Measurements from ENCODE around the gene DPCD.

Gene DPCD

DNA sequence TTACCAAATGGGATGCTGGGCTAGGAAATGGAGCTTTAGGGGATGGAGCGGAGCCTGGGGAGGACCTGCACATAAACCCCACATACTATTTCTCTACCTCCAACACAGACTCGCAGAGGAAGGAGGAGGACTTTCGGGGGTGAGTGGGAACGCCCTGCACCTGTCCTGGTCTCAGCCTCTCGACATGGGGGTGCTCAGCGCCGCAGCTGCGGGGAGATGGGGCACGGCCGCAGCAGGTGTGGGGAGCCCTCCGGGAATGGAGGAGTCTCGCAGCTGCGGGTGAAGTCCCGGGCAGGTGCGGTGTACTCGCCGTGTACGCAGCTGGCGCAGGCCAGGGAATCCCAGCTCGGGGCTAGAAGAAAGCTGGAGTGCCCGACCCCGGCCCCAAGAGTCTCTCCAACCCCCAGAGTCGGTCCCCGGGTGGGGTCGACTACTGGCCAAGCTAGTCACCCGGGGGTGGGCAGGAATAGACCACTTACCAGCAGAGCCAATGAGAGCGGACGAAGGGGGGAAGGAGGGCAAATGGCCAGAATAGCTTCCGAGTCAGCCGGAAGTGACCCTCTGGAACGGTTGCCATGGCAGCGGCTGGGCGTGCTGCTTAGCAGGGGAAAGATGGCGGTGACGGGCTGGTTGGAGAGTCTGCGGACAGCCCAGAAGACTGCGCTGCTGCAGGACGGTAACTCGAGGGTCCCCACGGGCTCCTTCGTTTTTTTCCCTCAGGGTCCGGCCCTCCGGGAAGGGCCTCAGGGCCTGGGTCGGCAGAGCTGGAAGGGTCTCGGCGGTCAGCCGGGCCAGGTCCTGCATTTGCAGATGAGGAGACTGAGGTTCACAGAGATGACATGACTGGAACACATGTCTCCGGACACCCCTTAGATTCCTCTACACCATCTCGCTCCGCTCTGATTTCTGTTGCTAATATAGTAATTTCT, at the start of gene DPCD, which contains the start of gene POLL:
Gene DPCD, plus strand, starts transcription at position 597 of the 929 bp plus-strand sequence. Its CDS starts 16 bp downstream, at position 613.
Gene POLL, minus strand, starts transcription at position 533 of the 929 bp plus-strand sequence. CDS start 897 bp downstream, outside the sequence.
- TF ChIP-seq, protein P1, sequence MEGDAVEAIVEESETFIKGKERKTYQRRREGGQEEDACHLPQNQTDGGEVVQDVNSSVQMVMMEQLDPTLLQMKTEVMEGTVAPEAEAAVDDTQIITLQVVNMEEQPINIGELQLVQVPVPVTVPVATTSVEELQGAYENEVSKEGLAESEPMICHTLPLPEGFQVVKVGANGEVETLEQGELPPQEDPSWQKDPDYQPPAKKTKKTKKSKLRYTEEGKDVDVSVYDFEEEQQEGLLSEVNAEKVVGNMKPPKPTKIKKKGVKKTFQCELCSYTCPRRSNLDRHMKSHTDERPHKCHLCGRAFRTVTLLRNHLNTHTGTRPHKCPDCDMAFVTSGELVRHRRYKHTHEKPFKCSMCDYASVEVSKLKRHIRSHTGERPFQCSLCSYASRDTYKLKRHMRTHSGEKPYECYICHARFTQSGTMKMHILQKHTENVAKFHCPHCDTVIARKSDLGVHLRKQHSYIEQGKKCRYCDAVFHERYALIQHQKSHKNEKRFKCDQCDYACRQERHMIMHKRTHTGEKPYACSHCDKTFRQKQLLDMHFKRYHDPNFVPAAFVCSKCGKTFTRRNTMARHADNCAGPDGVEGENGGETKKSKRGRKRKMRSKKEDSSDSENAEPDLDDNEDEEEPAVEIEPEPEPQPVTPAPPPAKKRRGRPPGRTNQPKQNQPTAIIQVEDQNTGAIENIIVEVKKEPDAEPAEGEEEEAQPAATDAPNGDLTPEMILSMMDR (IDR thresholded peaks at IDR 0.05; ENCODE audit: borderline replicate concordance, insufficient read depth, low read depth, low read length), result no peak
- H3K4me3 ChIP-seq (ENCODE audit: low read depth, low read length), result peak within 1 kb of the TSS; percentile 88

DNA sequence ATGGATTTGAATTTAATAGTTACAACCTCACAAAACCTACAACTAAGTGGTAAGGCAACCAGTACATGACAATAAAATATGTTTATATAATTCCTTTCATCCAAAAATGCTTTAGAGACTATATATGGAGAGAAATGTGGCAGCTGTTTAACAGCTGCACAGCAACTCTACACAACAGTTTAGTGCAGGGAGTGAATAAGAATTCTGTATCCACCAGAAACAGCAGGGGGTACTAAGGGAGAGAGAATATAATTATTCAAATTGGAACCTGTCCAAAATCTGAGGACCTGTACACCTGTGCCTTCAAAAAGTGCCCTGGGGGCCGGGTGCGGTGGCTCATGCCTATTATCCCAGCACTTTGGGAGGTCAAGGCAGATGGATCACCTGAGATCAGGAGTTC, 49.7 kb upstream of the DPCD start:
- H3K4me3 ChIP-seq (ENCODE audit: low read depth, low read length), result no peak overlapping the region
- TF ChIP-seq, protein P1 (IDR thresholded peaks at IDR 0.05; ENCODE audit: borderline replicate concordance, insufficient read depth, low read depth, low read length), result no peak

- no peak overlapping the region for H3K4me3 ChIP-seq (ENCODE audit: low read depth, low read length)
- TF ChIP-seq, protein P1 (IDR thresholded peaks at IDR 0.05; ENCODE audit: borderline replicate concordance, insufficient read depth, low read depth, low read length), result no peak
These were observed 42.2 kb upstream of the DPCD start for GRCh38 chr10:101545898-101546297.

DNA sequence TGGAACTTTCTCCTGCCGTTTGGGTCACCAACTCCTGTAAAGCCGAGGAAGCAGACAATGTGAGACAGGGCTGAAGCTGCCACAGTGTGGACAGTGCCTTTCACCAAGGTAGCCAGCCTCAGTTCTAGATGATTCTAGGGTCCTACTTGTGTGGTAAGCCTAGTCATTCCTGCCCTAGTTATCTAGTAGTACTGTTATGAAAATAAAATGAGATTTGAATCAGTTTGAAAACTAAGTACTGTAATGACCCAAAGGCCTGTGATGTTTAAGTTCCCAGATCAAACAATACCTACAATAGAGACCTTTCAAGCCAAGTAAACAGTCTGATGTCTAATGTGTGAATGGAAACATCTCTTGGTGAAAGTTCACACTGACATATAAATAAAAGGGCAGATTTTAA, 37.2 kb upstream of the DPCD start:
- H3K4me3 ChIP-seq (ENCODE audit: low read depth, low read length), result no peak overlapping the region
- TF ChIP-seq, protein P1 (IDR thresholded peaks at IDR 0.05; ENCODE audit: borderline replicate concordance, insufficient read depth, low read depth, low read length), result no peak

GRCh38 chr10:101552442-101552841, 35.7 kb upstream of the DPCD start:
- TF ChIP-seq, protein P1 (IDR thresholded peaks at IDR 0.05; ENCODE audit: borderline replicate concordance, insufficient read depth, low read depth, low read length), result no peak
- H3K4me3 ChIP-seq (ENCODE audit: low read depth, low read length), result no peak overlapping the region

DNA sequence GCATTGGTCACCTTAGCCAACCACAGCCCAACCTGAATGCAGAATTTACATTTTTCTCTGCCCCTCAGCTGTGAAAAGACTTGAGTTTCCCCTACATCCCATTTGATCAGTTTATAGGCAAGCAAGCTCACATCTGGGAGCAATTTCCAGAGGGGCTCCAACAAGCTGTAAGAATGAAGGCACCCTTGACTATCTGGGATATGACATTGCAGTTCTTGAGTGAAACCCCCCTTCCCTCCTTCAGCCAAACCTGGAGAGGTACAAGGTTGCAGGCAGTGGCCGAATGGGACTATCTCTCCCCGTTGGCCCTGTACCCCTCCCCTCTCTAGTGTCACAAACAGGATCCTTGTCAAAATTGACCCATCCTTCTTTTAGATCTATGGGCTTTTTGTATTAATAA, 30.6 kb upstream of the DPCD start:
- TF ChIP-seq, protein P1 (IDR thresholded peaks at IDR 0.05; ENCODE audit: borderline replicate concordance, insufficient read depth, low read depth, low read length), result no peak

GRCh38 chr10:101558204-101558603, 29.9 kb upstream of the DPCD start:
- TF ChIP-seq, protein P1 (IDR thresholded peaks at IDR 0.05; ENCODE audit: borderline replicate concordance, insufficient read depth, low read depth, low read length), result no peak
- no peak overlapping the region for H3K4me3 ChIP-seq (ENCODE audit: low read depth, low read length)

More for the DNA sequence above, 30.6 kb upstream of the DPCD start:
- H3K4me3 ChIP-seq (ENCODE audit: low read depth, low read length), result no peak overlapping the region

All from GM12875 (cell line).